H1 (cell line): ENCODE results near the gene TJP3. TPM values are rescaled to one million over a fixed set of nuclear protein-coding genes. Genes with fewer than 3 reads are reported as not detected.

Source experiments
- CTCF ChIA-PET: fragments of 300-600 bp; sonication (Branson Sonifier 250); formaldehyde crosslinking; loops from one replicate; lab custom pipeline; 2021; ENCODE audit not compliant: partially characterized antibody; lab: Charles Lee
- POLR2A ChIA-PET: fragments of 300-600 bp; sonication (Branson Sonifier 250); formaldehyde crosslinking; loops from one replicate; lab custom pipeline; 2021; ENCODE audit warnings: inconsistent platforms; ENCODE audit not compliant: partially characterized antibody; lab: Charles Lee
- DNase-seq, 2 experiments: peaks; one replicate each; pipeline versions ENCODE4 v3.0.0 to v3.0.0-alpha.2; 2010 to 2022; ENCODE audit warnings: low spot score in 2 of 2, low read depth in 1 of 2, mixed read lengths in 1 of 2
- FAIRE-seq: peaks from 2 replicates; lab custom pipeline; 2011; peaks lifted over from hg19 to GRCh38; lab: Jason Lieb, UNC
- H2AFZ ChIP-seq: 2 replicates; pipeline ENCODE4 v1.8.1; 2012; ENCODE audit warnings: low read length, inconsistent platforms
- H2AK5ac ChIP-seq: 2 replicates; pipeline ENCODE4 v1.6.1; 2013; ENCODE audit warnings: low read depth, low read length
- H2BK120ac ChIP-seq: replicated peaks from 2 replicates; pipeline ENCODE3; 2013; ENCODE audit warnings: low read depth, low read length, inconsistent platforms
- H2BK12ac ChIP-seq: 2 replicates; pipeline ENCODE4 v1.6.1; 2013; ENCODE audit warnings: low read depth, low read length
- H2BK15ac ChIP-seq: 2 replicates; pipeline ENCODE4 v1.6.1; 2013; ENCODE audit warnings: low read length
- H2BK20ac ChIP-seq: 2 replicates; pipeline ENCODE4 v1.6.1; 2013; ENCODE audit warnings: low read length
- H2BK5ac ChIP-seq: 2 replicates; pipeline ENCODE4 v1.6.1; 2013; ENCODE audit warnings: low read depth, low read length
- H3K14ac ChIP-seq: 2 replicates; pipeline ENCODE4 v1.6.1; 2013; ENCODE audit warnings: inconsistent platforms; ENCODE audit not compliant: insufficient read length
- H3K18ac ChIP-seq: 2 replicates; pipeline ENCODE4 v1.6.1; 2013; ENCODE audit warnings: low read length; ENCODE audit errors: extremely low read depth
- H3K23ac ChIP-seq: 2 replicates; pipeline ENCODE4 v1.6.1; 2013; ENCODE audit warnings: inconsistent platforms; ENCODE audit not compliant: insufficient read length
- H3K23me2 ChIP-seq: 2 replicates; pipeline ENCODE4 v1.6.1; 2013; ENCODE audit warnings: low read depth, low read length
- H3K27ac ChIP-seq: 2 replicates; pipeline ENCODE4 v1.6.1; 2011; ENCODE audit warnings: low read depth, low read length, inconsistent platforms
- H3K27me3 ChIP-seq, 4 experiments: replicated peaks in 1 of 4; 1 replicate in 1 of 4; 2 replicates in 3 of 4; pipeline versions ENCODE4 v1.6.1 to v1.8.1; 2011 to 2013; ENCODE audit warnings: low read length in 3 of 4, mild to moderate bottlenecking in 3 of 4, inconsistent platforms in 2 of 4, mixed read lengths in 2 of 4, moderate library complexity in 1 of 4; ENCODE audit not compliant: control insufficient read depth in 3 of 4, insufficient read depth in 3 of 4; ENCODE audit errors: extremely low read depth in 1 of 4
- H3K36me3 ChIP-seq, 4 experiments: 2 replicates each; pipeline versions ENCODE4 v1.6.1 to v1.8.1; 2011 to 2013; ENCODE audit warnings: mild to moderate bottlenecking in 4 of 4, low read length in 3 of 4, moderate library complexity in 2 of 4, control low read depth in 1 of 4, inconsistent platforms in 1 of 4; ENCODE audit not compliant: insufficient read depth in 4 of 4, control insufficient read depth in 2 of 4
- H3K4ac ChIP-seq: replicated peaks from 2 replicates; pipeline ENCODE3; 2013; ENCODE audit warnings: low read length, low read depth, mixed read lengths, inconsistent platforms; ENCODE audit not compliant: insufficient read length
- H3K4me1 ChIP-seq, 4 experiments: replicated peaks in 1 of 4; 1 replicate in 1 of 4; 2 replicates in 3 of 4; pipeline versions ENCODE4 v1.6.1 to v1.8.1; 2011 to 2013; ENCODE audit warnings: low read length in 3 of 4, inconsistent platforms in 2 of 4, mixed read lengths in 1 of 4; ENCODE audit not compliant: insufficient read depth in 4 of 4, control insufficient read depth in 3 of 4
- H3K4me2 ChIP-seq, 2 experiments: 2 replicates each; pipeline versions ENCODE4 v1.6.1 to v1.8.1; 2011 to 2013; ENCODE audit warnings: low read depth in 2 of 2, low read length in 2 of 2, control low read depth in 1 of 2, inconsistent platforms in 1 of 2, mild to moderate bottlenecking in 1 of 2; ENCODE audit not compliant: insufficient read depth in 1 of 2
- H3K4me3 ChIP-seq, 4 experiments: fragments of 200-600, 300-600 bp in 1 of 4; sonication (generic), shearing (Covaris generic), sonication (Bioruptor Twin) in 1 of 4; 2 replicates each; pipeline versions ENCODE4 v1.5.1 to v1.8.1; 2011 to 2016; ENCODE audit warnings: low read length in 4 of 4, low read depth in 3 of 4, control low read depth in 2 of 4, inconsistent platforms in 2 of 4, mild to moderate bottlenecking in 2 of 4, mixed read lengths in 1 of 4, moderate library complexity in 1 of 4; ENCODE audit not compliant: insufficient read depth in 2 of 4; ENCODE audit errors: extremely low read depth in 1 of 4
- H3K56ac ChIP-seq: replicated peaks from 2 replicates; pipeline ENCODE3; 2013; ENCODE audit warnings: low read depth, mild to moderate bottlenecking, mixed read lengths, low read length, inconsistent platforms; ENCODE audit not compliant: insufficient read length
- H3K79me1 ChIP-seq: 2 replicates; pipeline ENCODE4 v1.6.1; 2013; ENCODE audit warnings: low read depth, low read length, control low read depth
- H3K79me2 ChIP-seq, 2 experiments: 2 replicates each; pipeline versions ENCODE4 v1.6.1 to v1.8.1; 2012 to 2013; ENCODE audit warnings: low read length in 2 of 2, mild to moderate bottlenecking in 2 of 2, inconsistent platforms in 1 of 2; ENCODE audit not compliant: insufficient read depth in 2 of 2, control insufficient read depth in 1 of 2
- H3K9ac ChIP-seq, 4 experiments: replicated peaks in 1 of 4; 1 replicate in 1 of 4; 2 replicates in 3 of 4; pipeline versions ENCODE4 v1.6.1 to v1.8.1; 2011 to 2013; ENCODE audit warnings: low read depth in 3 of 4, low read length in 3 of 4, control low read depth in 2 of 4, mild to moderate bottlenecking in 2 of 4, moderate library complexity in 2 of 4, inconsistent platforms in 1 of 4; ENCODE audit errors: extremely low read depth in 1 of 4
- H3K9me3 ChIP-seq, 2 experiments: 2 replicates each; pipeline versions ENCODE4 v1.6.1 to v1.8.1; 2012 to 2013; ENCODE audit warnings: mild to moderate bottlenecking in 2 of 2, moderate library complexity in 2 of 2, control low read depth in 1 of 2, inconsistent platforms in 1 of 2, low read depth in 1 of 2, low read length in 1 of 2, mixed read lengths in 1 of 2; ENCODE audit not compliant: insufficient read depth in 2 of 2
- H4K20me1 ChIP-seq, 2 experiments: replicated peaks in 1 of 2; 2 replicates each; pipeline versions ENCODE3 to v1.8.1; 2011 to 2013; ENCODE audit warnings: inconsistent platforms in 2 of 2, low read length in 2 of 2, mild to moderate bottlenecking in 1 of 2; ENCODE audit not compliant: insufficient read depth in 2 of 2, control insufficient read depth in 1 of 2
- H4K5ac ChIP-seq: 2 replicates; pipeline ENCODE4 v1.6.1; 2013; ENCODE audit warnings: low read length, low read depth, mixed read lengths, inconsistent platforms; ENCODE audit not compliant: insufficient read length
- H4K8ac ChIP-seq: 2 replicates; pipeline ENCODE4 v1.8.0; 2013; ENCODE audit warnings: mild to moderate bottlenecking, moderate library complexity, low read length, inconsistent platforms; ENCODE audit not compliant: insufficient read depth; ENCODE audit errors: extremely low read depth
- H4K91ac ChIP-seq: replicated peaks from 2 replicates; pipeline ENCODE3; 2013; ENCODE audit warnings: low read length, mixed read lengths, inconsistent platforms; ENCODE audit not compliant: insufficient read length
- CBX8 ChIP-seq: fragments of 300-800, 300-1000 bp; sonication (generic); IDR thresholded peaks from 2 replicates; pipeline ENCODE4 v1.7.1; 2016; ENCODE audit warnings: low read depth, low read length, borderline replicate concordance
- CHD1 ChIP-seq: IDR thresholded peaks from 2 replicates; pipeline ENCODE4 v1.6.1; 2012; ENCODE audit warnings: low read depth, low read length, improper control_type of control experiment
- JUN ChIP-seq: IDR thresholded peaks from 2 replicates; pipeline ENCODE4 v1.6.1; 2011; ENCODE audit warnings: low read depth, mild to moderate bottlenecking, improper control_type of control experiment, low read length
- JUND ChIP-seq: IDR thresholded peaks from 2 replicates; pipeline ENCODE4 v1.6.1; 2011; ENCODE audit warnings: mild to moderate bottlenecking, improper control_type of control experiment, low read length
- NANOG ChIP-seq: IDR thresholded peaks from 2 replicates; pipeline ENCODE4 v1.6.1; 2011; ENCODE audit warnings: low read length, low read depth, mild to moderate bottlenecking, inconsistent platforms; ENCODE audit not compliant: insufficient read depth, poor library complexity, severe bottlenecking
- NRF1 ChIP-seq: IDR thresholded peaks from 2 replicates; pipeline ENCODE4 v1.6.1; 2011; ENCODE audit warnings: mild to moderate bottlenecking, low read depth, low read length, improper control_type of control experiment
- SIRT6 ChIP-seq: IDR thresholded peaks from one replicate; pipeline ENCODE4 v1.7.1; 2012; ENCODE audit warnings: low read length, inconsistent platforms
- TAF1 ChIP-seq: IDR thresholded peaks from 2 replicates; pipeline ENCODE4 v1.6.1; 2011; ENCODE audit warnings: mild to moderate bottlenecking, low read depth, low read length
- TCF12 ChIP-seq: IDR thresholded peaks from 2 replicates; pipeline ENCODE4 v1.6.1; 2011; ENCODE audit warnings: low read depth, mild to moderate bottlenecking, low read length
- WGBS, 2 experiments: shearing (Covaris generic) in 1 of 2; methylation state at CpG; one replicate each; pipeline versions ENCODE4 v1.1.6 to v1.1.7; 2013 to 2015; ENCODE audit warnings: low lambda C conversion rate in 2 of 2, mixed read lengths in 2 of 2, inconsistent platforms in 1 of 2, low coverage in 1 of 2, missing lambda C conversion rate in 1 of 2; ENCODE audit not compliant: insufficient replicate concordance in 2 of 2, insufficient coverage in 1 of 2, insufficient read length in 1 of 2; ENCODE audit errors: extremely low coverage in 1 of 2, missing lambda C conversion rate in 1 of 2; 5-methylcytosine and 5-hydroxymethylcytosine counted together
- polyA plus RNA-seq, 7 experiments: library from polyadenylated mRNA; depleted of rRNA in 3 of 7; stranded (reverse) in 5 of 7; unstranded in 2 of 7; fragments of >200 nt in 5 of 7; fragments of 200-250 nt in 2 of 7; gene quantifications; 1 replicate in 5 of 7; 2 replicates in 1 of 7; 4 replicates in 1 of 7; pipeline versions ENCODE4 v1.2.1 to v1.2.3, GENCODE V29; 2011 to 2013; ENCODE audit warnings: missing spikeins in 2 of 7, mixed read lengths in 2 of 7
- total RNA-seq: library from RNA; stranded (reverse); fragmentation: NEBNext Ultra II Directional; extraction: Animal tissue kit (Norgen Biotek cat#: 25700); gene quantifications from 2 replicates; pipeline ENCODE4 v1.2.1, GENCODE V29; 2021

Gene TJP3
- total and polyA plus RNA-seq, 2 of the 8 experiments (the other 6 are each of a cell fraction or from before 2014, with no cell fraction given): 17.1 to 26.1 TPM

DNA sequence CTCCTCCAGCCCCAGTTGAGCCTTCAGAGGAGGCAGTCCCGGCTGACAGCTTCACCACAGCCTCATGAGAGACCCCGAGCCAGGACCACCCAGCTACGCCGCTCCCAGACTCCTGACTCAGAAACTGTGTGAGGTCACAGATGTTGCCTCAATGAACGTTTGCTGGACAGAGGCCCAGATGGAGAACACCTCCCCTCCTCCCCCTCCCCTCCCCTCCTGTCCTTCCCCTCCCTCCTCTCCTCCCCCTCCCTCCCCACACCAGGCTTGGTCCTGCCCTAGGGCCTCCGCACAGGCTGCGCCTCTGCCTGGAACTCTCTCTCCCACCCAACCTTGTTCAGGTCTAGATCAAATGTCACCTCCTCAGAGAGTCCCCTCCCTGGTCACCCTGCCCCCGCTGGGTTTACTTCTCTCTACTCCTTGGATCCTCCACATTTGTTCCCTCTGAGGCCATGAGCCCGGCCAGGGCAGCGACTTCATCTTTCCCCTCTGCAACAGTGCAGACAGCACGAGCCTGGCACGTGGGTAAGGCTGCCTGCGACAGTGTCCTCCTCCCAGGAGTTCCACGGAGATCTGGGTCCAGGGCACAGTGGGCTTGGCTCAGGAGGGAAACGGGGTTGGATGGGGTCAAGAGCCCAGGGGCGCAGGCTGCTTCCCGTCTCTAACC is 25.3 kb upstream of the TJP3 start:
- Histone ChIP-seq H3K4me2 (peak overlapping the region; percentile 9 to 18; a peak in 3 of 4 replicates), H4K8ac (no peak overlapping the region; the same call in 1 of the 2 replicates), H3K9ac (peak overlapping the region in 2 of 4 experiments; percentile 5 to 10; a peak in 4 of 7 replicates), H2BK15ac (peak overlapping the region; percentile 92), H3K4ac (peak overlapping the region; percentile 95), H3K27ac (peak overlapping the region; percentile 62; the same call in 1 of the 2 replicates), H2BK5ac (peak overlapping the region; percentile 98), H4K91ac (peak overlapping the region; percentile 88), H2BK12ac (peak overlapping the region; percentile 95; the same call in 1 of the 2 replicates), H3K56ac (no peak overlapping the region), H2AFZ (no peak overlapping the region), H4K5ac (peak overlapping the region; percentile 41), H2BK20ac (peak overlapping the region; percentile 97; the same call in 1 of the 2 replicates), H3K23ac (no peak overlapping the region), H3K9me3 (peaks cover 7 to 9% of the 10 kb centered on the region in 2 experiments), H3K36me3 (peaks cover 0 to 5% (median 3%) of the 10 kb centered on the region in 4 experiments; a peak in 2 of 8 replicates), H3K4me1 (peaks cover 0 to 33% (median 23%) of the 10 kb centered on the region in 4 experiments; a peak in 6 of 7 replicates), H3K79me2 (peaks cover 0 to 26% of the 10 kb centered on the region in 2 experiments; a peak in 1 of 4 replicates), H4K20me1 (peaks cover 3 to 16% of the 10 kb centered on the region in 2 experiments), H2BK120ac (peak overlapping the region; percentile 96), H2AK5ac (peak overlapping the region; percentile 94), H3K14ac (no peak overlapping the region), H3K18ac (peak overlapping the region; percentile 81; the same call in 1 of the 2 replicates), H3K27me3 (no peaks in the 10 kb centered on the region; a peak in 1 of 7 replicates), H3K4me3 (0 out of 8 replicates have a peak overlapping the region, but pooled peaks of 1 of the 4 experiments have one; percentile 2), H3K79me1 (peaks cover 8% of the 10 kb centered on the region), H3K23me2 (peaks cover 16% of the 10 kb centered on the region; the same call in 1 of the 2 replicates)
- FAIRE-seq: no peak
- POLR2A ChIA-PET: interaction anchor here (0.8 to 2.6 kb wide), 6 partner anchors 9 to 80 kb away, joined by 3 to 10 read pairs (median 4); partner anchors contain the start of gene MRPL54
- TF ChIP-seq JUN: no peak
- TF ChIP-seq TCF12: no peak
- TF ChIP-seq SIRT6: no peak
- no peak for TF ChIP-seq NANOG
- no peak for TF ChIP-seq CHD1
- no peak for TF ChIP-seq JUND
- no peak for TF ChIP-seq NRF1
- TF ChIP-seq CBX8: no peak
- TF ChIP-seq TAF1: no peak
- no peak for DNase-seq
- CTCF ChIA-PET: interaction anchor here (0.6 to 2.8 kb wide), 5 partner anchors 9 to 20 kb away, joined by 3 to 8 read pairs (median 6); no protein-coding TSS in a partner anchor
- 79% methylated on average over 14 of the region's 17 CpGs; no CpG with 5 or more reads in 1 of the 2 experiments for WGBS, 2 experiments
